DMS 273 treated with DMSO at 0.1 percent for 48 hours (cell line): ENCODE results near the gene MYOCD.

Experiments
- DNase-seq: peaks from one replicate; lab custom pipeline; 2025; lab: John Stamatoyannopoulos, UW

MYOCD gene

DNA sequence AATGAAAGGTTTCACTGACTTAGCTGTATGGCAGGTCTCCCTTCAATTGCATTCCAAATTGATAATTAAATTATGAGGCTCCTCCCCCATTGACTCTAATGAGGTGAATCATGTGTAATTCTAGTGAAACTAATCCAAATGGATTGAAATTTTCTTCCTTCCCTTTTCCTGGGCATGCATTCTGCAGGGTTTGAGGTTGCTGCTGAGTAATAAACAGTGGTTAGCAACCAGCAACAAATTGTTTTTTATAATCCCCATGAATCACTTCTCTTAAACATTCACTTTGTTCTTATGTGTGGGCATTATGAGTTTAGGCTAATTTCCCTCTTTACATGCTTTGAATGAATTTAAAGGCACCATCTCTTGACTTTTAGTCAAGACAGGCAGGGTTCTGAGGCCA is 43.4 kb downstream of the MYOCD start:
- DNase-seq, result no peak

DNA sequence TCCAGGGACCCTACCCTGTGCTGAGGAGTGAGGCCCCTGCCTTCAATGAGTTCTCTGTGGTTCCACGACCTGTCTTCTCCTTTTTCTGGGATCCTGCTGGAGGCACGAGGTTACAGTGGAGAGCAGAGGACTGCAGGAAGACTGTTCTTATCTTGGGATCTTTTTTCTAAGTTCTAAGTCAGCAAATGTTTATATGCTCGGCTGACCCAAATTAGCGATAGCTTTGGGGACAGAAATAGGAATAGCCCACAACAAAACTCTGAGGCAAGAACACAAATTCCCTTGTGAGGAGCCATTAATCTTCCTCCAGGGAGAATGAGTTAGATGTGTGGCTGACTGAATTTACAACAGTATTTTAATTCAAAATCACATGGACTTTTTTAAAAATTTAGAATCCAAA is 46.7 kb downstream of the MYOCD start:
- no peak for DNase-seq

DNA sequence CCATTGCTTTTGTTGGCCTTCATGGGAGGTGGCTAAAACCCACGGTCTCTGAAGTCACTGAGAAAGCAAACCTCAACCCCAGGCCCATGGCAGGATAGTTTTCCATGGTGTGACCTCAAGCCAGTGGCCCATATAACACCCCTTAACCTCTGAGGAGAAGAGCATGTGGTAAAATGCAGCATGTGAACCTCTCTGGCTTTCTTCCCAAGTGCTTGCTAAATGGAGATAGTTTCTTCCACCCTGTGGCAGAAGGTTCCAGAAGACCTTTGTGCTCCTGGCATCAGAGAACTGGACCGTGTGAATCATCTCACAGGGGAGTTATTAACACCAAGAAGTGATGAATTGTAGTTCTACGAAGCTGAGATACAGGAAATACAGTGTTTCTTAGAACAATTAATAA is 47.3 kb downstream of the MYOCD start:
- no peak for DNase-seq

DNA sequence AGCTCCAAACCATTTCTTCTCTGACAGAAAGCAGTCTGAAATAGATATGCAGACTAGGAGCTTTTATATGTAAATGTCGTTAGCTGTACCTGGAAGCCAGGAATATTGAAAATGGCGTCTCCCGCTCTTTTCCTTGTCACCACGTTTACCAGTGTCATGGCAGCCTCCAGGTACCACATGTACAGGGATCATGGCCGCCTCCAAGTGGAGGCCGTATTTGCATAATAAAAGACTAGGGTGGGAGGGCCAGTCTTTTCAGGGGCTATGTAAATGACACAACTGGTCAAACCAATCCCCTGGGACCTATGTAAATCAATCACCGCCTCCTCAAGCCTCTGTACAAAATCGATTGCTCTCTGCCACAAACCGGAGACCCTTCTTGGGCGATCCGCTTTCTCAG is 54.3 kb downstream of the MYOCD start:
- DNase-seq, result no peak

DNA sequence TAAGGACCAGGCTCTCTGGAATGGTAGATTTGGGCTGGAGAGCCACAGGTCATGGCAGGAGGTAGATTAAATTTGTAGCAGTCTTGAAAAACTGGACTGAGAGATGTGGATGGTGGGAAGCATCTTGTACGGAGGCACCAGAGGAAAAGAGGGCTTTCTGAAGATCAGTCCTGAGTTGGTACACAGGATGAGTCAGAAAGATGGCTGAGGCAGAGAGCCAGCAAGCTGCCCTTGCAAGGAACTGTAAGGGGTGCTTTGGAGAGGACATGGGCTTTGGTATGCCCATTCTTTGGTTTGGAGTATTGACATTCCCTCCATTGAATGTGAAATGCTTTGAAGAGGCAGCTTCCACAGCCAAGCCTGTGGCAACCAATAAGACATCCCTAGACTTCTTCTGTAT is 55.9 kb downstream of the MYOCD start:
- DNase-seq, result no peak

DNA sequence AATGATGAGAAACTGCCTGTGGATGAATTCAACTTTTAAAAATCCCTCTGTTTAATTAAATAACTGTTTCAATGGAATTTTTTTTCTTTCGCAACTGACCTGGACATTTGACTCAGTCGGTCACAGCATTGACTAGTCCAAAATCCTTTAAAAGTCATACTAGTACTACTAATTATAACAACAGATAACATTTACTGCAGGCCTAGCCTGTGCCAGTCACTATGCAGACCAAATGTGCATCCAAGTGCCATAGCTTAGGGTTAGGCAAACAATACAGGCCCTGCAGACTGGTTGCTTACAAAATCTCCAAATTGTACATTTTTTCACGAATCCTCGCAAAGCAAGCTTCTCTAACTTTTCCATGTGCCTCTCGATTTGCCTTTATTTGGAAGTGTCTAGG is 56.6 kb downstream of the MYOCD start:
- DNase-seq, result no peak

DNA sequence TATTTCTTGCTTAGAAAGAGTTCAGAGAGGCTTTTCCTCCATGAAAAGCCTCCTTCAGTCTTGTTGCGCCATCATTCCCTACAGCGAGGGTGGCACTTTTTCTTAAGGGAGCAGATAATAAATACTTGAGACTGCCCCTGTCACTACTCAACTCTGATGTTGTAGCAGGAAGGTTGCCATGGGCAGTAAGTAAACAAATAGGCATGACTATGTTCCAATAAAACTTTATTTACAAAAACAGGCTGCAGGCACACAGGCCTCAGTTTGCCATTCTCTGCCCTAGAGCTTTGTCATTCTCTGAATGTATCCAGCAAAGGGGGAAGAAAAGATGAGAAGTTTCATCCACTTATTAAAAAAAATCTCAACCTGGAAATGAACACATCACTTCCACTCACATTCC is 60.4 kb downstream of the MYOCD start:
- no peak for DNase-seq

DNA sequence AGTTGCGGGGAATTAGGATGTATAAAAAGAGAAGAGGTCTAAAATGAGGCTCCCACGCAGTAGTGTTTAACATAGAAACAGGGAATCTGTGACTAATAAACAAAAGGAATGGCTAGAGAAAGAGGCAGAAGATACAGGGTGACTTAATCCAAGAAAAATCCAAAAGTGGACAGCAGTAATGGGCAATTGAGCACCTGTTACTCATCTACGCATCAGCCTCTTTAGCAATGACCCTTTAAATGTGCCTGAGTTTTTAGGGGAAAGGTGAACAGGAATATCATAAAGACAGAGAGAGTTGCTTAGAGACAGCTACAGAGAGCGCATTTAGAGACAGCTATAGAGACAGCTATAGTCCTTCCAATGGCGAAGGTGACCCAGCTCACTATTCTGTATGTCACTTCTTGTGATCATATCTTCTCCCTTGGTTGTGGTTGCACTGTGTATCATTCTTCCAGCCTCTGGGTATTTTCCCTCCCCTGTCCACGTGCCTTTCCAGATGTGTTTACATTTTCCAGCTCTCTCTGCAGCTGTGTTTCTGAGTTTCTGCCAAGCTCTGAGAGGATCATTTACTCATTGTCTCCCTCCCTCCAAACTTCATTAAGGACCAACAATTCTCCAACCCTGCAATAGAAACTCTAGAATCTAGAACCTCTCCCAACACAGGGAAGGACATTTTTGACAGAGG is 61.5 kb downstream of the MYOCD start:
- no peak for DNase-seq

DNA sequence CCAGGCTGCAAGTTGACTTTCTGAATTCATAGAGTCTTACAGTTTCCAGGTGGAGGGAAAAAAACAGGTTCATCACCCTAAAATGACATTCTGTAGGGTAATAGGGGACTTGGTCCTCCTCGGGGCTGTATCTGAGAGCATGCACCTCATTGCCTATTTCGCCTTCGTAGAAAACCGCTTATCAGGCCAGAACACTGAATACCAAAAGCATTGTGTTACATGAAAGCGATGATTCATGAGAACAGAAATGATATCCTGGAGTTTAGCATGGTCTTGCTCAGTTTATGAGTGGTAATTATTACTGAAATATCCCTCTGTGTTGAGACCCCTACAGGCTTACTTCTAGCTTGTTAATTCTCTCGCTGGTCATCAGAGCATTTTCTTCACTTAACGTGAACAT is 62.2 kb downstream of the MYOCD start:
- no peak for DNase-seq

DNA sequence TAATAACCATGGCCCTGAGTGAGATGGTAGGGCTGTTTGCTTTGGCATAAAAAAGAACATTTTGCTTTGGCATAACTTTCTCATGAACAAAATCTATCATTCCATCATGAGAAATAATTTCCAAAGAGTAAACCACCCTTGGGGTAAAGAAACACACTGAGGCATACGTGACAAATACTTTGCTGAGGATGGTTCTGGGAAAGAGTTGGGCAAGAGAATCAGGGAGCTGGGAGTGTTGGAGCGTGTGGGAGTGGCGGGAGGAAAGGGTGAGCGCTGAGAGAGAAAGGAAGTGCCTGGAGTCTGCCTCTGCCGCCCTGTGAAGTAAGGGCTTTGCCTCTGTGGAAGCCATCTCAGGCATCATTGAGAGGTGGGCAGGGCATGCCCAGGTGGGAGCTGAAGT is 63.4 kb downstream of the MYOCD start:
- no peak for DNase-seq

DNA sequence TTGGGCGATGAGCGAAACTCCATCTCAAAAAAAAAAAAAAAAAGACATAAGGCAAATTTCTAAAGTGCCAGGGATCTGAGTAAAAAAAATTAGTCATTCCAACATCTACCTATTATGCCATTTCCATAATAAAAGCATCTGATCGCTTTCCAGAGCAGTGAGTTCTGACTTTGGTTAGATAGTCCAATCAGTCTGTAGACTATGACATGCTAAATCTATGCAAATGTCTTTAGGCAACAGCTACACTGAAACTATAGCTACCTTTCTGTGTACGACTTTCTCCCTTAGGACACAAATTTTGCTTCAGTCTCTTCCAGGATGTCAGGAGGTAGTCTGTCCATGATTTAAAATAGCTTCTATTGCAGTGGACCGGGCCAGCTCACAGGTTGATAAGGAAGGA is 64.7 kb downstream of the MYOCD start:
- no peak for DNase-seq

DNA sequence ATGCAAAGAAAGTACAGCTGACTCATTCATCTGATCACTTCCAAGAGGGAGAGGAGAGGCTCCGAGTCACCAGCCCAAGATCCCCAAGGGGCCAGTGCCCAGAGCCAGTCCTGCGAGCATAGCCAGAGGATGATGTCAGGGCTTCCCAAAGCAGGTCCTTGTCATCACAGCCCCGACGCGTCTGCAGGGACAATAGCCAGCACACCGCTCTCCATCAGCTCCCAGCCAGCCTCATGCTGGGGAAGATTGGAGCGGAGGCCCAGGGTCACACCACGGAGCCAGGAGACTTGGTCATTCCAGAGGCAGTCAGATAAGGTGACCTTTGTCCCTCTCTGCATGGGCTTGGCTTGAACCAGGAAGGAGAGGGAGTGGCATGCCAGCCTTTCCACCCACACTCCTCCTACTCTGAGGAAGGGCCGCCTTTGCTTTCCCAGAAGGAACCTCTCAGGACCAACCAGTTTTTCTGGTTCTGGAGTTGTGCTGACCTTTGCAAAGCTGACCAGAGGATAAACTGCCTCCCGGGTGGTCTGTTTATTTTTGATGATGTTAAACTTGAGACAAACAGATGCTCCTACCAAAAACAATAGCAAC is 65.3 kb downstream of the MYOCD start:
- DNase-seq, result no peak

DNA sequence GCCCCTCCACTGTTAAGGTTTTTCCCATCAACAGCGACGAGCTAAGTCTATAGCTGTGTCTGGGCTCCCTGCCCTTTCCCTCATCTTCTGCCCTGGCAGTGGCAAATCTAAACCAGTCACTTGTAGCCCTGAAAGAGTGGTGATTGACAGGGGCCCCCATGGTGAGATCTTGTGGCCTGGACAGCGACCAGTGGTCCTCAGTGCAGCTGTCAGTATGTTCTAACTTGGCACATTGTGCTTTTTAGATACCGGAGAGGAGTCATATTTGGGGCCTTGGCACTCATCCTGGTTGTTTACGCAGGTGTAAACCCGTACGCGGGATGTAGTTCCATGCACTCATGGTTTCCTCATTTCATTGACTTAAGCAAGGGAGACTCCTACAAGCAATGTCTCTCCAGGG is 66.1 kb downstream of the MYOCD start:
- DNase-seq, result no peak

DNA sequence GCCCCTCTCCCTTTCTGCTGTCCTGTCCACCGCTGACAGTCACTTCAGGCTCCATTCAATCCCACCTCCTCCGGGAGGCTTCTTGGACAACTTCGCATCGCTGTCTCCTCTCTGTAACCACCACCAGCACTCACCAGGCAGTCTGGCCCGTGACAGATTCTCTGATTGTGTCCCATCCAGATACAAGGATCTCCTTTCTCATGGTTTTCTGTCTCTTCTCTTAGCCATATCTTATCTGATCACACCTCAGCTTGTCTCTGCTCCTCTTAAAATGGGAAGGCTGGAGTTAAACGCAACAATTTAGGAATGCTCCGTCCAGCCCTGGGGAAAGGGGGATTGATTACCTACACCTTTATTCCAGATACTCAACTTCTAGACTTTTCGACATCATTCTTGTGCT is 66.7 kb downstream of the MYOCD start:
- no peak for DNase-seq

DNA sequence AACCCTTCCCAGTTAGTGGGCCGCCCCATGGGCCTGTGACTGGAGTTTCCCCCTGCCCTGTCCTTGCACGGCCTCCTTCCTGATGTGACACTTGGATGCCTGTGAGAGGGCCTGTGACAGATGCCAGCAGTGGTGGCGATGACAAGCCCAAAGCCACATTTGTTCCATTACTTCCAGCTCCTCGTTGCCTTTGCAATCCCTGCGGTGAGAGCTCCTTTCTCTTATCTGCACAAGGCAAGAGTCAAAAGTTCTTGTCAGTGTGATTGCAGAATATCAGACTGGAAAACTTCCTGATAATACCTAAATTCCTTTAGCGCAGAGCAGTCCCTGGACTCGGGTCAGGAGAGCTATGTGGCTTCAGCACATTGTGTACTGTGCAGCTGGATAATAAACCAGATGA is 69.2 kb downstream of the MYOCD start:
- no peak for DNase-seq

DNA sequence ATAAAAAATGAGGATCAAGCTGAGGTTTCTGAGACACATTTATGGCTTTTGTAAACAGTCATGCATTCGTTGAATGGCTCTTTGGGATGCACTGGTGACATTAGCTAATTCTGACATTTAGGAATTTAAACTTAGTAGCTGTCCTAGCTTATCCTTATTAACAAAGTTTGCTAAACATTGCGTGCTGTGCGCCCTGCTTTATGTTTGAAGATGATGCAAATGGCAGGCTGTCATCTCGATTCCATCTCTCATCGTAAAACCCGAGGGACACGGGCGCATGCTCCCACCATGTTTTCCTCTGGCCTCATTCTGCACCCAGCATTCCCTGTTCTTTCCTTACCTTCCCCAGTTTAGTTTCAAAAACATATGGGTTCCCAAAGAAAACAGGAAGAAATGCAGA is 69.8 kb downstream of the MYOCD start:
- no peak for DNase-seq

DNA sequence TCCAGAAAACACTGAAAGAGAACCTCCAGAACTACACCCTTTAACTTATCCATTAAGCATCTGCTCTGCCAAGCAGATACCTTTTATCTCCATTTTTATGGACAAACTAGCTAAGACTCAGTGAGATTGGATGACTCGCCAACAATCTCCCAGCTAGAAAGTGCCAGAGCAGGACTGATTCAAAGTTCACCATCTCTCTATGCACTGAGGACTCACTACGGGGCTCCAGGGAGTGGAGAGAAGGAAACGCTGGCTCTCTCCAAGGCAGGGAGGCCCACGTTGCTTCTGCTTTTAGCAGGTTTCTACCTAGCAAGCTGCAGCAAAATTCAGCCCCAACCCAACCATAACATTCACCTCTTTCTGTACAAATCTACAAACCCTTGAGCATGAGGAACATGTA is 70.8 kb downstream of the MYOCD start:
- no peak for DNase-seq

DNA sequence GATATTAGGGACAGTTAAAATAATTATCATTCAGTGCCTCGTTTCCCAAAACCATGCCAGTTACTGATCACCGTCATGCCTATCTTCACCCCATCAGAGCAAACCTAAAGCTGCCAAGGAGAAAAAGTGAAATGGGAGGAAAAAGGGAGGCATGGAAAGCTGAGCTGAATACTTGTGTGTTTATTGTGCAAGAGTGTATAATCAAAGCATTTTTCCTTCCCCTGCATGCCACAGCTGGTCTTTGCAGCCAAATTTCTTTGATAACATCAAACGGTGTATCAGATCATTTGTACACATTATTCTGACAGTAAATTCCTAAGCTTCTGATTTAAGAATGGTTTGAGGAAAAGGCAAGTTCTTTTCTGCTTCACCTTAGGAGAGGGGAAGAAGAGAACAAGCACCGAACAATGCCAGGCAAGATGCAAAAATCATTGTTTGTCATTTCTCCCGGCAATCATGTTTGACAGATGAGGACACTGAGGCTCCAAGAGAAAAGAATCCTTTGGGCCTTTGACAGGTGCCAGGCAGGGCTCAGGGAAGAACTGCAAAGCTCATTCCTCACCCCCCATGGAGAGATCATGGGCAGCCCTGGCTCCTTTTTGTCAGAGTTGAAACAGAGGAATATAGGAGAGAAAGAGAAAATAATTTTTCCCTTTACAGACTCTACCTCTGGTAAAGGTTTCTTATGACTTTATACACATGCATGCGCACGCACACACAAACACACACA is 72.2 kb downstream of the MYOCD start:
- no peak for DNase-seq

DNA sequence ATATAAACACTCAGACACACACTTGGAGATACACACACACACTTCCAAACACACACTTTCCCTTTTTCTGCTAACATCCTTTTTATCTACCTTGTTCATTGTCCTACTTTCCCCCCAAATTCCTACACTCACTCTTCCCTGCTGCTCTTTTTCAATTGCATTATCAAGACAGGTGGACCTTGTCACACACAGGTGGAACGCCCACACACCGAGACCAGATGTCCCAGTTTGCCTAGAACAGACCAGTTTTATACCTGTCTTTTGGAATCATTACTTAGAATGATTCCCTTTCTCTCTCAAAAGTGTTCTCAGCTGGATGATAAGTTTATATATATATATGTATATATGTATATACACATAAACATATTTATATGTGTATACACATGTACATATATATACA is 72.9 kb downstream of the MYOCD start:
- DNase-seq, result no peak

DNA sequence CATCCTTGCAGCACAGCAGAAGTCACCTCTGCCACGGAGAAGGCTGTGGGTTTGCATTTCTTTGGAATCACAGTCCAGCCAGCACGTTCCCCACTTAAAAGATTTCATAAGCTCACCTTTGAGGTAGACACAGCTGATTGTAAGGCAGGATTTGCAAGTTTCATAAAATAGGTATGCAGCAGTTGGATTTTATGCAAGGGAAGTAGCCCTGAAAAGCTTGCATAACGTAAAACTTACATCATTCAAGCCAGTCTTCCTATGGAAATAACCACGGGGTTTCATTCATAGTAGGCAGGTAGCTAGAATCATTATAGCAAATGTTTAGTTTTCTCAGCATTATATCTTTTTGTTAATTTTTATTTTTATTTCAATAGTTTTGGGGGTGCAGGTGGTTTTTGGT is 73.8 kb downstream of the MYOCD start:
- DNase-seq, result no peak

DNA sequence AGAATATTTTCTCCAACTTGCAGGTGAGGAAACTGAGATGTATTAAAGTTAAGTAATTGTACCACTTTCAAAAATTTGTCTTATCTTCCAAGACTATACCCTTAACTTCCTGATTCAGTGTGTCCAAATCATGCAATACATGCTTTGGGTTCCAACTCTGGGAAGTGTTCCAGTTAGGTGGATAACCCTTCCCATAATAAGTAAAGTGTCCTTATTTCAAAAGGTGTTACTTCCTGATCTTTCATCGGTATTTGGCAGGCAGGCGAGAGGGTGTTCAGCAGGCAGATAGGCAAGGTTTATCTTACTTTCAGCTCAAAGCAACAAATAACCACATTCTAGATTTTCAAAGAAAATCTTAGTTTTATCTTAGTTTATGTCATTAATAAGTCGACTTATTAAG is 77.4 kb downstream of the MYOCD start:
- no peak for DNase-seq

DNA sequence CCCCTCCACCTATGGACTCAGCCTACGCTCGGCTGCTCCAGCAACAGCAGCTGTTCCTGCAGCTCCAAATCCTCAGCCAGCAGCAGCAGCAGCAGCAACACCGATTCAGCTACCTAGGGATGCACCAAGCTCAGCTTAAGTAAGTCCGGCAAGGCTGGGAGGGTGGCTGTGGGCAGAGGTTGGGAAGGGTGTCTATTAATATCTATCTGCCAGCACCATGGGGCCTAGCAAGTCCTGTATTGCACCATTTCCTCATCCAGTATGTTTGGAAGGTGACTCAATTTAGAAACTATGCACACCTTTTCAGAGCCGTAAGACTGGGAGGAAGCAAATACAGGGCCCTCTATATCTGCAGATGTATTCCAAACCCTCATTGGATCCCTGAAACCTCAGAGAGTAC is 78.6 kb downstream of the MYOCD start:
- no peak for DNase-seq

DNA sequence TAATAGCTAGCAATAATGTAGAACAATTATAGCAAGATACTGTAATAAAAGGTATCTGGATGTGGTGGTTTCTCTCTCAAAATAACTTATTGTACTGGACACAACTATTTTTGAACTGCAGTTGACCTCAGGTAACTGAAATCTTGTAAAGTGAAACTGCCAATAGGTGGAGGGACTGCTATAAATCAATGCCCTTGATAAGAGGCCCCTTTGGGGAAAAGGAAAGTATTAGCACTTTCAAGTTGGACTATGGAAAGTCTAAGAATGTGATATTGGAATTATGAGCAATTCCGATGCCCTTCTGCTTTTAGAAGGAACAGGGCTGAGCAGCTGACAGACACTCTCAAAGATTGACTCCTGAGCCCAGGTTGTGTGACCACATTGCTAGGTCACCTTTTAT is 79.1 kb downstream of the MYOCD start:
- no peak for DNase-seq

DNA sequence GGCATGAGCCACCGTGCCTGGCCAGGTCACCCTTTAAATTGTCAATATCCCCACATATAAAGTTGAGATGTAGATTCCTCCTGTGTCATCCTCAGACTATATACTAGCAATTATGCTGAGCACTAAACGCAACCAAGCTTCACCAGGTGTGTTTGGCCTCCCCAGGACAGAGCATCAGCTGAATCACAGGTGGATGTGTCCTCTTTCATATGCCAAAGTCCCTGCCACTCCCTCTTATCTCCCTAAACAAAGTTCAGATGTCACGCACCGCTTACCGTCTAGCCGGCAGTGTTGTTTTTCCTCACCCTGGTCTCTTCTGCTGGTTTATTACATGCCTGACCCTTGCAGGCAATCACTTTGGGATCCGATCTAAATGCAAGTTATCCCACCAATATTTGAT is 79.8 kb downstream of the MYOCD start:
- no peak for DNase-seq
